ENCODE results near the gene ESRP2.

The ESRP2 gene

DNA sequence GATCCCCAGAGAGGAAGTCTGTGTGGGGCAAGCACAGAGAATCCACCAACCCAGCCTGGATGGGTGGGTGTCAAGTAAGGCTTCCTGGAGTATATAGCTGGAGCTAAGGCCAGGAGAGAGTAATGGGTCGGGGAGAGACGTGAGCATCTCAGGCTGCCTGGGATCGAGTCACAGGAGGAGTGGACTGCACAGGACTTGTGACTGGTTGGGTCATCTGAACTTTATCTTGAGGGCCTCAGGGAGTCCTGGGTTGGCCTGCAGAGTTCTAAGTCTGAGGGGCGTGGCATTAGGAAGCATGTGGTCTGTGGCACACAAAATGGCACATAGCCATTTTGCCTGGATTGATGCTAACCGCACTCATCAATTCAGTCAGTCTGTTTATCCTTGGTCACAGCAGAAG is 10.7 kb upstream of the ESRP2 start:
- no peaks in the 10 kb centered on the region for H3K9me3 ChIP-seq (replicated peaks; ENCODE audit: low read length)
- H3K27me3 ChIP-seq (ENCODE audit: control insufficient read depth, insufficient read depth, low read length), result no peaks in the 10 kb centered on the region
- peaks cover 21% of the 10 kb centered on the region for H3K4me1 ChIP-seq (ENCODE audit: control insufficient read depth, insufficient read depth, low read length)
- H3K9ac ChIP-seq (ENCODE audit: low read depth, low read length), result no peak overlapping the region
- H3K4me2 ChIP-seq (ENCODE audit: low read length), result peak overlapping the region; percentile 91
- H3K4me3 ChIP-seq (ENCODE audit: low read length), result no peak overlapping the region
- H3K36me3 ChIP-seq (ENCODE audit: insufficient read depth, low read length), result peaks cover 12% of the 10 kb centered on the region

DNA sequence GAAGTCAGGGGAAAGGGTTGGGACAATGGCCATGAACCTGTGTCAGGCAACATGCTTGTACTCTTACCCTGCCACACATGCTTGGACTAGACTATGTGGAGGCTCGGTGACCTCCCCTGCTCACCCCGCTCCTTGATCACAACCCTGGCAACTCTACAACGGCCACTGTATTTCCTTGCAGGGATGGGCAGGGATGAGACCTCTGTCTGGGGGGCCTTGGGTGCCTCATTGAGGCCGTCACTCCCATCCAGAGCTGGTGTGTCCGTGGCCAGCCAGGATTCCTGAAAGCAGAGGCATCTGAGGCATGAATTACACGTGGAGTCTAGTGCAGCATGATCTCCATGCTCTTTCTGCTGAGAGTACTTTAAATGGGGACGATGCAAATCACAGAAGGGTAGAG is 10.2 kb upstream of the ESRP2 start:
- Histone ChIP-seq H3K4me1 (ENCODE audit: control insufficient read depth, insufficient read depth, low read length) (peaks cover 21% of the 10 kb centered on the region), H3K4me3 (ENCODE audit: low read length) (peak overlapping the region; percentile 100), H3K36me3 (ENCODE audit: insufficient read depth, low read length) (peaks cover 10% of the 10 kb centered on the region), H3K27me3 (ENCODE audit: control insufficient read depth, insufficient read depth, low read length) (no peaks in the 10 kb centered on the region), H3K4me2 (ENCODE audit: low read length) (peak overlapping the region; percentile 91), H3K9me3 (replicated peaks; ENCODE audit: low read length) (no peaks in the 10 kb centered on the region), H3K9ac (ENCODE audit: low read depth, low read length) (peak overlapping the region; percentile 76)

DNA sequence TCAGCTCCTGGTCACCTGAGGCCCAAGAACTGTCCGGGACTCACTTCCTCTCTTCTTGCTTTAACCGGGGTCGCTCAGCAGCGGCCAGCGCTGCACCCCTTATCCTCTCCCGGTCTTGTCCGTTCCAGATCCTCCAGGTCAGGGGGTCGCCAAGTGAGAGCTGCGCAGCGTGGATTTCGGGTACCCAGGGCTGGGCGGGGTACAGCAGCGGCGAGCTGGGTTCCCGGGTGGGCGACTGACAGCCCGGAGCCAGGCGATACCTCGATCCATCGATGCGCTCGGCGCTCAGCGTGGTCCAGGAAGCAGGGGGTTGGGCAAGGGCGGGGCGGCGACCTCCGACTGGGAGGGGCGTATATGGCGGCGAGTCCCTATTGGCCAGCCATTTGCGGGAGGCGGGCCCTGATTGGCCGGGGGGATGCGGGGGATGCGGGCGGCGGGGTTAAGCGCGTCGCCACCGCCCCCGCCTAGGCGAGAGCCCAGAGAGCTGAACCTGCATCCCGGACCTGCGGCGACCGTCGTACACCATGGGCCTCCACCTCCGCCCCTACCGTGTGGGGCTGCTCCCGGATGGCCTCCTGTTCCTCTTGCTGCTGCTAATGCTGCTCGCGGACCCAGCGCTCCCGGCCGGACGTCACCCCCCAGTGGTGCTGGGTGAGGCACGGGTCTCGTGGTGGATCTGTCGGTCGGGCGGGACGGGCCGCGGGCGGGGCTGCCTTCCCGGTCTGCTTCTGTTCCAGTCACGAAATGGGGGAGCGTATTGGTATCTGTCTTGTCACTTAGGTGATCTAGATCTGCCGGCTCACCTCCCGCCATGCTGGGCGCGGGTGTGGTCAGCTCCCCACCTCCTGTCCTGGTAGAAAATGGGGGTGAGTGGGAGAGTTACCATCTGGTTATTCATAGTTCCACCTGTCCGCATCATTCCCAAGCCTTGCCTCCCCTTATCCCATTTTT is 9.3 kb upstream of the ESRP2 start, which contains the start of gene PLA2G15:
Gene PLA2G15 (plus strand): TSS at position 471 of the 951 bp plus-strand sequence. CDS start 54 bp downstream, at position 525.
- Histone ChIP-seq H3K4me1 (ENCODE audit: control insufficient read depth, insufficient read depth, low read length) (peaks cover 21% of the 10 kb centered on the region), H3K36me3 (ENCODE audit: insufficient read depth, low read length) (peaks cover 3% of the 10 kb centered on the region), H3K4me2 (ENCODE audit: low read length) (peak within 1 kb of the TSS; percentile 96)

DNA sequence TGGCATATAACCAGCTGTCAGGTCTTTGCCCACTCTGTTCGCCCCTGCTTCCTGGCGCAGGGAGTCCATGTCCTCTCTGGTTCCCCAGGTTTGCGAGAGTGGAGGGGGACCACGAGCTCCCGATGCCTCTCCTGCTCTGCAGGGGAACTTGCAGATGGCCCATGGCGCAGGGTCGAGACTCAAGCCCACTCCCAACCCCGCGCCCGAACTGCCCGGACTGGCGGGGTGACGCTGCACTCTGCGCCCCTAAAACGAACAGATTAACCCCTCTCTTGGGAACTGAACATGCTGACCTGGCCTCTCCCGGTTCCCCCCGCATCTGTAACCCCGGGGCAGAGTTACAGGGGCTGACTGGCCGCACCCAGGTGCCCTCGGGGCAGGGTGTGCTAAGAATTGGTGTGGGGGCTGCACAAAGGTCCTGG is 8.6 kb upstream of the ESRP2 start:
- no peaks in the 10 kb centered on the region for H3K27me3 ChIP-seq (ENCODE audit: control insufficient read depth, insufficient read depth, low read length)
- no peaks in the 10 kb centered on the region for H3K9me3 ChIP-seq (replicated peaks; ENCODE audit: low read length)
- H3K36me3 ChIP-seq (ENCODE audit: insufficient read depth, low read length), result peaks cover 3% of the 10 kb centered on the region
- peak overlapping the region; percentile 85 for H3K9ac ChIP-seq (ENCODE audit: low read depth, low read length)
- peaks cover 21% of the 10 kb centered on the region for H3K4me1 ChIP-seq (ENCODE audit: control insufficient read depth, insufficient read depth, low read length)
- H3K4me2 ChIP-seq (ENCODE audit: low read length), result peak overlapping the region; percentile 96
- peak overlapping the region; percentile 100 for H3K4me3 ChIP-seq (ENCODE audit: low read length)

More for the DNA sequence above, 9.3 kb upstream of the ESRP2 start, which contains the start of gene PLA2G15:
- Histone ChIP-seq H3K9me3 (replicated peaks; ENCODE audit: low read length) (no peaks in the 10 kb centered on the region), H3K27me3 (ENCODE audit: control insufficient read depth, insufficient read depth, low read length) (no peaks in the 10 kb centered on the region), H3K9ac (ENCODE audit: low read depth, low read length) (peak within 1 kb of the TSS; percentile 85), H3K4me3 (ENCODE audit: low read length) (peak within 1 kb of the TSS; percentile 100)

DNA sequence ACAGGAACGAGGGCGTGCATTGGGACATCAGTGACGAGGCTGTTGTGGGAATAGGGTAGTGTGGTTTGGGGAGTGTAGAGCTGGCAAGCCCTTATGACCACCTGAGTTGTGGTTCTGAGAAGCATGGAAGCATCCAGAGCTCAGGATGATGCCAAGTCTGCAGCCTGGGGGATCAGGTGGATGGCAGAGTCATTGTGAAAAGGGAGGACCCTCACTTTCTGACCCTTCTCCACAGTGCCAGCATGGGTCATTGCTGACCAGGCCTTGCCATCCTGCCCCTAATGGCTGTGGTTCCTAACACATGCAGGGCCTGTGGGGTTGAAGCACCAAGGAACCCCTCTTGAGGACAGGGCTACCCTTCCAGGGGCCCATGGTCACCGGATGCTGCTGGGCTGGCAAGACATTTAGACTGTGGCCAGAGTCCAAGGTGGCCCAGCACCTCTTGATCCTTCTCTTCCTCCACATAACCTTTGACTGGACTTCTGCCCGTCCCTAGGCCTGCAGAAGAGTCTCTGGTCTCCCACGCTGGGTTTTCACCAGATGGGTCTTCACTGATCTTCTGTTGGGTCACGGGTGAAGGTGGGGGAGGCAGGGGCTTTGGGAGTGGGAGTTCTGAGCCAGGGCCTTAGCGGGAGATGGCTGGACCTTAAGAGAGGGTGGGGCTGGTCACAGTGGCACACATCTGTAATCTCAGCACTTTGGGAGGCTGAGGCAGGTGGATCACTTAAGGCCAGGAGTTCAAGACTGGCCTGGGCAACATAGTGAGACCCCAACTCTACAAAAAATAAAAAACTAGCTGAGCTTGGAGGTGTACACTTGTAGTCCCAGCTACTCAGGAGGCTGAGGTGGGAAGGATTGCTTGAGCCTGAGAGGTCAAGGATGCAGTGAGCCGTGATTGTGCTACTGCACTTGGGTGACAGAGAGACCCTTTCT is 7.3 kb upstream of the ESRP2 start:
- Histone ChIP-seq H3K4me1 (ENCODE audit: control insufficient read depth, insufficient read depth, low read length) (peaks cover 24% of the 10 kb centered on the region), H3K27me3 (ENCODE audit: control insufficient read depth, insufficient read depth, low read length) (no peaks in the 10 kb centered on the region), H3K4me2 (ENCODE audit: low read length) (no peak overlapping the region), H3K4me3 (ENCODE audit: low read length) (no peak overlapping the region), H3K9ac (ENCODE audit: low read depth, low read length) (no peak overlapping the region), H3K36me3 (ENCODE audit: insufficient read depth, low read length) (no peaks in the 10 kb centered on the region), H3K9me3 (replicated peaks; ENCODE audit: low read length) (no peaks in the 10 kb centered on the region)

DNA sequence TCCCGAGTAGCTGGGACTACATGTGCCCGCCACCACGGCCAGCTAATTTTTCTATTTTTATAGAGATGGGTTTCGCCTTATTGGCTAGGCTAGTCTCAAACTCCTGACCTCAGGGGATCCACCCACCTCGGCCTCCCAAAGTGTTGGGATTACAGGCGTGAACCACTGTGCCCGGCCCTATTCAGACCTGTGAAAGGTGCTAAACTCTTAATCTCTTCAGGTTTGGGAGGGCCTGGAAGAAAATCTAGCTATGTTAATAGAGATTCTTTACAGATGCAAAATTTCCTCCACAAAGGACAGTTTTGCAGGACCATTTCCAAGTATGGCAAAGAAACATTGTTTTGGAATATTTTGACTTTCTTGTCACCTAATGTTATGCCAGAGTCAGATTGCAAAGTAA is 6.2 kb upstream of the ESRP2 start:
- no peaks in the 10 kb centered on the region for H3K36me3 ChIP-seq (ENCODE audit: insufficient read depth, low read length)
- H3K4me2 ChIP-seq (ENCODE audit: low read length), result no peak overlapping the region
- no peaks in the 10 kb centered on the region for H3K27me3 ChIP-seq (ENCODE audit: control insufficient read depth, insufficient read depth, low read length)
- H3K9me3 ChIP-seq (replicated peaks; ENCODE audit: low read length), result no peaks in the 10 kb centered on the region
- peaks cover 29% of the 10 kb centered on the region for H3K4me1 ChIP-seq (ENCODE audit: control insufficient read depth, insufficient read depth, low read length)
- H3K4me3 ChIP-seq (ENCODE audit: low read length), result no peak overlapping the region
- no peak overlapping the region for H3K9ac ChIP-seq (ENCODE audit: low read depth, low read length)

DNA sequence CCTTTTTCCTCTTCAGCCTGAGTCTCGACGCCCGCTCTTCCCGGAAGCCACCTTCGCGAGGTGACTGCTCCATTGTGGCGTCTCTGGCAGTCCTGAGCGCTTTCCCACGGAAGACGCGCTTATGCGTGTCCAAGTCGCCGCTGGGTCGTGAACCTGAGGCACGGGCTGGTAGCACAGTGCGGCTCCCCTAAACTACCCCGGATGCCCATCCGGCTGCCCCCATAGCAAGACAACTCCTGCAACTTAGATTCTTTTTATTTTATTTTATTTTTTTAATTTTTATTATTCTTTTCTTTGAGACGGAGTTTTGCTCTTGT is 2.1 kb upstream of the ESRP2 start:
- Histone ChIP-seq H3K4me2 (ENCODE audit: low read length) (peak overlapping the region; percentile 96), H3K9ac (ENCODE audit: low read depth, low read length) (peak overlapping the region; percentile 86), H3K4me1 (ENCODE audit: control insufficient read depth, insufficient read depth, low read length) (peaks cover 17% of the 10 kb centered on the region), H3K36me3 (ENCODE audit: insufficient read depth, low read length) (no peaks in the 10 kb centered on the region), H3K9me3 (replicated peaks; ENCODE audit: low read length) (no peaks in the 10 kb centered on the region), H3K4me3 (ENCODE audit: low read length) (peak overlapping the region; percentile 76), H3K27me3 (ENCODE audit: control insufficient read depth, insufficient read depth, low read length) (no peaks in the 10 kb centered on the region)

DNA sequence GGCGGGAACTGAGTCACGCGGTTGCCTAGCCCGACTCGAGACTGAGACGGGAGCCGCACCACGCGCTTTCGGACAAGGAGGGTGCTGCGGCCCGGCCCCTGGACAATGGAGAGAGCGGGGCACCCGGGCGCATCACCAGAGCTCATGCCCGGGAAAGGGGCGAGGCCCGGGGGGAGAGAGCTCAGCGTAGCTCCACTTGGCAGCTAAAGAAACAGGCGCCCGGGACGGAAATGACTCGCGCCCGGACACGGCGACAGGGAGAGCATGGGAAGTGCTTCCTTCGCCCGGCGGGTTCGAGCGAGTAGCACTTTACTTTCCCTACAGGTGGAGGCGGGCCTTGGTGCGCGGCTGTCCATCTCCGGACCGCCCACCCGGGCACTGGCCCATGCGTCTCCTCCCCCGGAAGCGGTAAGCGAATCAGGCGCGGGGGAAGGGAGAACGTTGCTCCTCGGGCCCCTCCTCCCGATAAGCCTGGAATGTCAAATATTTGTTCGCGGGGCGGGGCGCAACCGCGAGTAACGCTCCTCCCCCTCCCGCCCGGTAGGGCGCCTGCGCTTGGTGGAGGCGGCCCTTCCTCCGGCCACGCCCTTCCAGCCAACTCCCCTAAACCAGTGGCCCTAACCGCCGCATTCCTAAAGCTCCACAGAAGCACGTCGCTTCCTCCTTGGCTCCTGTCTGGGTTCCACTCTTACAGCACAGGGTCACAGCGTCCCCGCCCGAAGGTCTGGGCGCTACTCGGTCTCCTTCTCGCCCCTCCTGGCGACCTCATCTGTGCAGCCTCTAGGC is 1.5 kb upstream of the ESRP2 start:
- Histone ChIP-seq H3K4me3 (ENCODE audit: low read length) (peak overlapping the region; percentile 76), H3K9ac (ENCODE audit: low read depth, low read length) (peak overlapping the region; percentile 86), H3K4me2 (ENCODE audit: low read length) (peak overlapping the region; percentile 96), H3K9me3 (replicated peaks; ENCODE audit: low read length) (no peaks in the 10 kb centered on the region), H3K27me3 (ENCODE audit: control insufficient read depth, insufficient read depth, low read length) (no peaks in the 10 kb centered on the region), H3K36me3 (ENCODE audit: insufficient read depth, low read length) (no peaks in the 10 kb centered on the region), H3K4me1 (ENCODE audit: control insufficient read depth, insufficient read depth, low read length) (peaks cover 17% of the 10 kb centered on the region)

DNA sequence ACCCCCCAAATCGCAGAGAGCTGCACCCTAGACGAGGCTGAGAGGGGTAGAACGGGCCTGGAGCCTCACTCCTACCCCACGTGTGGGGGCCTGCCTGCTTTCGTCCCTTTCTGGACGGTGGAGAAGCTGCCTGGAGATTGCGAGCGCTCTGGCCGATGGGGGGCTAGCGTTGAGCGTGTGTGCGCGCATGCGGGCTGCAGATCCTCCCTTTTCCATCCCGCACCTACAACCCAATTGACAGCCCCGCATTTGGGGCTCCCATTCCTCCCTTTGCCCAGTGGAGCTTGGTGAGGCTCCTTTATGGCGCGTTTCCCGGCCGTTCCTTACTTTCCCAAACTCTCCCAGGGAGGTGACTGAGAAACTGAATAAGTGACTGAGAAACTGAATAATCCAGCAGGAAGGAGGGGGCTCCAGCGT is 907 bp upstream of the ESRP2 start:
- Histone ChIP-seq H3K4me3 (ENCODE audit: low read length) (peak overlapping the region; percentile 75), H3K36me3 (ENCODE audit: insufficient read depth, low read length) (no peaks in the 10 kb centered on the region), H3K4me2 (ENCODE audit: low read length) (peak overlapping the region; percentile 91), H3K4me1 (ENCODE audit: control insufficient read depth, insufficient read depth, low read length) (peaks cover 17% of the 10 kb centered on the region), H3K9ac (ENCODE audit: low read depth, low read length) (peak overlapping the region; percentile 81), H3K9me3 (replicated peaks; ENCODE audit: low read length) (no peaks in the 10 kb centered on the region), H3K27me3 (ENCODE audit: control insufficient read depth, insufficient read depth, low read length) (no peaks in the 10 kb centered on the region)

DNA sequence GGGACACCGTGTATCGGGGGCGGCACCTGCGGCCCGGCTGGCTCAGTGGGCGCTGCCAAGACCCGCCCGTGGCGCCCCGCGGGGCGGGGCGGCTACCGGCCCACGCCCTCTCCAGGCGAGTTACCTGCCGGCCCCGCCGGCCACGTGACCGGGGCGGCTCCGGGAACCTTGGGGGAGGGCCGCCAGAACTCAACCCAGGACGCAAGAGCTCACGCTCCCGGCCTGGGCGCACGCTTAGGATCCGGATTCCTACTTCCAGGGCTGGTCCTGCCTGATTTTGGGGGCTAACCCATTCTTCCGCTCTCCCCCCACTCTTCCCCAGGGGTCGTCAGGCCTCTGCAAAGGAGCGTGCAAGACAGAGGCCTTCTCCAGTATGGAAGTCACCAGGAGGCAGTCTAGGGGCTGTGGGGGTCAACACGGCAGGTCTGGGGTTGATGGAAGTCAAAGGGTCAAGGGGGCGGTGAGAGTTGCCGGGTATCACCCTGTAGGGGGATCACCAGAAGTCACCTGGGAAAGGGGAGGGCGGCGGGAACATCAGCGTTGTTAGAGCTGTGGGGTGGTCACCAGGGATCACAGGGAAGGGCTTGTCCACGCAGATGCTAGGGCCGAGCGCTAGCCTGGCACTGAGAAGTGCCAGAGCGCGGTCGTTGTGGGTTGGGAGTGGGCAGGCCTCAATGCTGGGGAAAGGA is 354 bp upstream of the ESRP2 start:
- H3K9me3 ChIP-seq (replicated peaks; ENCODE audit: low read length), result no peaks in the 10 kb centered on the region
- peaks cover 17% of the 10 kb centered on the region for H3K4me1 ChIP-seq (ENCODE audit: control insufficient read depth, insufficient read depth, low read length)
- no peaks in the 10 kb centered on the region for H3K27me3 ChIP-seq (ENCODE audit: control insufficient read depth, insufficient read depth, low read length)
- no peak overlapping the region for H3K4me3 ChIP-seq (ENCODE audit: low read length)
- H3K36me3 ChIP-seq (ENCODE audit: insufficient read depth, low read length), result no peaks in the 10 kb centered on the region
- H3K4me2 ChIP-seq (ENCODE audit: low read length), result no peak overlapping the region
- H3K9ac ChIP-seq (ENCODE audit: low read depth, low read length), result peak overlapping the region; percentile 81

All from skeletal muscle satellite cell (primary cell).